Chondrocyte (in vitro differentiated cells): ENCODE results near the gene BST1. TPM values are rescaled to one million over a fixed set of nuclear protein-coding genes. Genes with fewer than 3 reads are reported as not detected.
A peak's percentile ranks its signal among the peaks of the same experiment; 100 is the strongest.

Experiments
- DNase-seq: peaks from one replicate; pipeline ENCODE4 v3.0.0; 2021; ENCODE audit warnings: mixed read lengths, low spot score
- H3K27ac Mint-ChIP-seq: one replicate; pipeline ENCODE4 v1.8.0; 2021; ENCODE audit warnings: mild to moderate bottlenecking, moderate library complexity, mixed read lengths; ENCODE audit not compliant: unreplicated experiment
- H3K27me3 Mint-ChIP-seq: 2 replicates; pipeline ENCODE4 v1.8.0; 2021; ENCODE audit warnings: low read depth, mixed read lengths
- H3K36me3 Mint-ChIP-seq: 2 replicates; pipeline ENCODE4 v1.8.0; 2021; ENCODE audit warnings: low read depth, mixed read lengths
- H3K4me1 Mint-ChIP-seq: 2 replicates; pipeline ENCODE4 v1.8.0; 2021; ENCODE audit warnings: low read depth, mild to moderate bottlenecking, mixed read lengths
- H3K4me3 Mint-ChIP-seq: one replicate; pipeline ENCODE4 v1.8.0; 2021; ENCODE audit warnings: mild to moderate bottlenecking, moderate library complexity, mixed read lengths; ENCODE audit not compliant: unreplicated experiment
- H3K9me3 Mint-ChIP-seq: 2 replicates; pipeline ENCODE4 v1.8.0; 2021; ENCODE audit warnings: low read depth, mixed read lengths
- total RNA-seq: library from RNA; stranded (reverse); gene quantifications from 3 replicates; pipeline ENCODE4 v1.2.1, GENCODE V29; 2021
- TF ChIP-seq, protein P1 (sequence below): fragments of 200-600 bp; sonication (generic); IDR thresholded peaks from 2 replicates; pipeline ENCODE4 v1.5.0; 2021; ENCODE audit warnings: antibody characterized with exemption, mild to moderate bottlenecking, moderate library complexity

BST1 gene
- total RNA-seq, 1 donor from 2014 or later = 0.45 TPM

DNA sequence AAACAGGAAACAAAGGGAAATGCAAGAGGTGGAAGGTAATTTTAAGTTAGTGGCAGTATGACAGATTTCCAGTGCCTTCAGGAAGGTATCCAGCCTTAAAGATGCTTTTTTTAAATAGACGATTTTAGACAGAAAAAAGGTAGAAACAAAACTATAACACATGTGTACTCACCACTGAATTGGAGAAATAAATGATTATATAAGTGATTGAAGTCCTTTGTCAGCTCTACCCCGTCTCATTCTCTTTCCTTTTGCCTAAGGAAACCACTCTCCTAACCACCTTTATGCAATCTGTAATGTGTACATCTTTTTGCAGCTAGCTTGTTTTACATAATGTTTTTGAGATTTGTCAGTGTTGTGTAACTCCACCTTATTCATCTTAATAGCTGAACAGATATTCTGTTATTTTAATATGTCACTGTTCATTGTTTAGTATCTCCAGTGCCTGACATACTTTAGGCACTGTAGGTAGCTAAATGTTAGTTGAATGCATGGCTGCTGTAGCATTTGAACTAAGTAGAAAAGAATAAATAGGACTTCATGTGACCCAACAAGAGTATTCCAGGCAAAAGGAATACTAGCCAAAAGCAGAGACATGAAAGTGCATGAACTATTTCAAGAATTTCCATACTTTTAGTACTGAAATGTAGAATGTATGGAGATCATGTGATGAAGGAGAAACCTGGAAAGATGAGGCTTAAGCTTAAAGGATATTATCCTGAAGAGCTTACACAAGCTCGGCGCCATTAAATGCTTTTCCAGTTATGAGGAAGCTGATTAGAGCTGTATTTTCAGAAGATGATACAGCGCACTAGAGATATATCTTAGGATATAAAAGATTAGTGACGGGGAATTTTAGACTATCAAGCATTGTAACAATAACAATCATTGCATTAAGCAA, 20.4 kb upstream of the BST1 start:
- Mint-ChIP-seq H3K36me3 (peaks cover 16% of the 10 kb centered on the region), H3K4me1 (peaks cover 61% of the 10 kb centered on the region), H3K27ac (peak overlapping the region; percentile 100), H3K9me3 (no peaks in the 10 kb centered on the region), H3K4me3 (peak overlapping the region; percentile 99), H3K27me3 (no peaks in the 10 kb centered on the region)
- TF ChIP-seq, protein P1, sequence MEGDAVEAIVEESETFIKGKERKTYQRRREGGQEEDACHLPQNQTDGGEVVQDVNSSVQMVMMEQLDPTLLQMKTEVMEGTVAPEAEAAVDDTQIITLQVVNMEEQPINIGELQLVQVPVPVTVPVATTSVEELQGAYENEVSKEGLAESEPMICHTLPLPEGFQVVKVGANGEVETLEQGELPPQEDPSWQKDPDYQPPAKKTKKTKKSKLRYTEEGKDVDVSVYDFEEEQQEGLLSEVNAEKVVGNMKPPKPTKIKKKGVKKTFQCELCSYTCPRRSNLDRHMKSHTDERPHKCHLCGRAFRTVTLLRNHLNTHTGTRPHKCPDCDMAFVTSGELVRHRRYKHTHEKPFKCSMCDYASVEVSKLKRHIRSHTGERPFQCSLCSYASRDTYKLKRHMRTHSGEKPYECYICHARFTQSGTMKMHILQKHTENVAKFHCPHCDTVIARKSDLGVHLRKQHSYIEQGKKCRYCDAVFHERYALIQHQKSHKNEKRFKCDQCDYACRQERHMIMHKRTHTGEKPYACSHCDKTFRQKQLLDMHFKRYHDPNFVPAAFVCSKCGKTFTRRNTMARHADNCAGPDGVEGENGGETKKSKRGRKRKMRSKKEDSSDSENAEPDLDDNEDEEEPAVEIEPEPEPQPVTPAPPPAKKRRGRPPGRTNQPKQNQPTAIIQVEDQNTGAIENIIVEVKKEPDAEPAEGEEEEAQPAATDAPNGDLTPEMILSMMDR = no peak
- DNase-seq = no peak

DNA sequence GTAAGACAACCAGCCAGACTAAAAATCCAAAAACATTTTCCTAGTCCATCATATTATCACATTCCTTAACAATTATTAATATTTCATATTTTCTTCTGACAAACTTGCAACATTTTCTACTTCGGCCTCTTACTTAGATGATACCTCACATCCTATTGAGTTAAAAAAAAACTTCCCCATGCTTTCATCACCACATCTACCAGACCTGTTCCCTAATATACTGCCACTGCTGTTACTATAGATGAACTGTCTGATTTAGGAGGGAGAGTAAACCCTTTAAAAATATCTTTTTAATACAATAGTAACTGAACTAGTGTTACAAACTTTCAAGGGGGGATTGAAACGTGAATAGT, 19.7 kb upstream of the BST1 start:
- peaks cover 62% of the 10 kb centered on the region for H3K4me1 Mint-ChIP-seq
- TF ChIP-seq, protein P1 = no peak
- H3K27ac Mint-ChIP-seq = peak overlapping the region; percentile 100
- H3K4me3 Mint-ChIP-seq = peak overlapping the region; percentile 99
- DNase-seq = no peak
- no peaks in the 10 kb centered on the region for H3K27me3 Mint-ChIP-seq
- no peaks in the 10 kb centered on the region for H3K9me3 Mint-ChIP-seq
- peaks cover 18% of the 10 kb centered on the region for H3K36me3 Mint-ChIP-seq

DNA sequence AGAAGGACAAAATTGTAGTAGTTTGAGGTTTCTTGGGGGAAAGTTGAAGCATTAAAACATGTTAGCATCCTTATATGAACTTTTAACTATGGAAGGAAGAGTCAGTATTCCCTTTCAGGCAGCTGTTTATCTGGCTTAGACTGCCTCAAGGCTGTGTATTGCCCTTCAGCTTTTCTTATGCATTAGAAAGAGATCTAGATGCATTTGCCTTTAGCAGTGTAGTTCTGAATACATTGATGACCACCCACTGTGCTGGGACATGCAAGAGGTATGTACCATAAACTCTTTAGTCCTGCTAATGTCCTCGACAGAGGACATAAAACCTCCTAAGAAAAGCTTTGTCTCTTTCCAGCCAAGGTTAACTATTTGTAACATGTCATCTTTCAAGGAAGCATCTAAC, 18.4 kb upstream of the BST1 start:
- Mint-ChIP-seq H3K27ac (no peak overlapping the region), H3K9me3 (no peaks in the 10 kb centered on the region), H3K4me1 (peaks cover 67% of the 10 kb centered on the region), H3K36me3 (peaks cover 24% of the 10 kb centered on the region), H3K4me3 (no peak overlapping the region), H3K27me3 (no peaks in the 10 kb centered on the region)
- no peak for DNase-seq
- TF ChIP-seq, protein P1 = no peak

DNA sequence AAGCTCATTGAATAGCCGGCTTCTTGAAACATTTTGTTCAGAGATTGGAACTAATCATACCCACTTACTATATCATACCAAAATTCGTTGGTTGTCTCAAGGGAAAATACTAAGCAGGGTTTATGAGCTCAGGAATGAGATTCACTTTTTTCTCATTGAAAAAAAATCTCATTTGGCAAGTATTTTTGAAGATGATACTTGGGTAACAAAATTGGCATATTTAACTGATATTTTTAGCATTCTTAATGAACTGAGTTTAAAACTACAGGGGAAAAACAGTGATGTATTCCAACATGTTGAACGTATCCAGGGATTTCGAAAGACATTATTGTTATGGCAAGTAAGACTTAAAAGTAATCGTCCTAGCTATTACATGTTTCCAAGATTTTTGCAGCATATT, 14.8 kb upstream of the BST1 start:
- no peak for DNase-seq
- TF ChIP-seq, protein P1 = no peak
- H3K36me3 Mint-ChIP-seq = peaks cover 21% of the 10 kb centered on the region
- H3K4me1 Mint-ChIP-seq = peaks cover 86% of the 10 kb centered on the region
- H3K27me3 Mint-ChIP-seq = no peaks in the 10 kb centered on the region
- no peak overlapping the region for H3K4me3 Mint-ChIP-seq
- peak overlapping the region; percentile 61 for H3K27ac Mint-ChIP-seq
- H3K9me3 Mint-ChIP-seq = no peaks in the 10 kb centered on the region

GRCh38 chr4:15689540-15689939, 13.3 kb upstream of the BST1 start:
- peaks cover 82% of the 10 kb centered on the region for H3K4me1 Mint-ChIP-seq

More at GRCh38 chr4:15689540-15689939, 13.3 kb upstream of the BST1 start:
- peak overlapping the region; percentile 94 for H3K27ac Mint-ChIP-seq
- TF ChIP-seq, protein P1 = no peak
- H3K27me3 Mint-ChIP-seq = no peaks in the 10 kb centered on the region
- no peaks in the 10 kb centered on the region for H3K9me3 Mint-ChIP-seq
- peak overlapping the region; percentile 10 for H3K4me3 Mint-ChIP-seq
- DNase-seq = no peak
- peaks cover 21% of the 10 kb centered on the region for H3K36me3 Mint-ChIP-seq
